Colonic mucosa (tissue), 4 donors: Measurements from ENCODE around the gene RAB18. TPM values are rescaled to one million over a fixed set of nuclear protein-coding genes. Genes with fewer than 3 reads are reported as not detected.

Experiments used
- DNase-seq: peaks from one replicate; pipeline ENCODE4 v3.0.0-alpha.2; 2020
- H3K27ac ChIP-seq: fragments of 200-600 bp; one replicate; pipeline ENCODE4 v1.8.0; 2021
- H3K27me3 ChIP-seq: fragments of 200-600 bp; one replicate; pipeline ENCODE4 v1.8.0; 2021
- H3K36me3 ChIP-seq: fragments of 200-600 bp; one replicate; pipeline ENCODE4 v1.8.0; 2021
- H3K4me1 ChIP-seq: fragments of 200-600 bp; one replicate; pipeline ENCODE4 v1.8.0; 2021; ENCODE audit warnings: mild to moderate bottlenecking
- H3K4me3 ChIP-seq: fragments of 200-600 bp; one replicate; pipeline ENCODE4 v1.8.0; 2021
- H3K9ac ChIP-seq, 2 donors: one replicate each; pipeline ENCODE4 v1.7.0; 2013; ENCODE audit warnings: control low read depth in 2 of 2, low read depth in 2 of 2, low read length in 2 of 2
- H3K9me3 ChIP-seq: fragments of 200-600 bp; one replicate; pipeline ENCODE4 v1.8.0; 2021
- CTCF ChIP-seq: fragments of 200-600 bp; IDR thresholded peaks from one replicate; pipeline ENCODE4 v1.8.0; 2022; ENCODE audit warnings: antibody characterized with exemption, mild to moderate bottlenecking
- intact Hi-C: fragments of 100-400 bp; cut with DNase I; formaldehyde crosslinking; loops from one replicate; pipeline ENCODE4 v1.14.1; 2022
- total RNA-seq, 2 donors: library from RNA; stranded (reverse); fragmentation: NEBNext Ultra II Directional in 1 of 2; extraction: Animal tissue kit (Norgen Biotek cat#: 25700) in 1 of 2; gene quantifications; one replicate each; pipeline ENCODE4 v1.2.1, GENCODE V29; 2021
- donor health status: healthy.
- donor health status: DM: no; HTN: no; CAD: no.
- donor health status: DM: no; HTN: no; CAD: no.

Gene RAB18
- total RNA-seq, 2 donors from 2014 or later = 79.2 to 114 TPM

- no peak for DNase-seq
- no peak overlapping the region for H3K27ac ChIP-seq
- no peak overlapping the region for H3K4me3 ChIP-seq
- H3K9ac ChIP-seq = no peak overlapping the region
- no peaks in the 10 kb centered on the region for H3K9me3 ChIP-seq
- H3K36me3 ChIP-seq = no peaks in the 10 kb centered on the region
- no peaks in the 10 kb centered on the region for H3K4me1 ChIP-seq
- H3K27me3 ChIP-seq = no peaks in the 10 kb centered on the region
- intact Hi-C loops = no loop called here
- TF ChIP-seq CTCF = no peak
Measured at GRCh38 chr10:27514243-27514642, 10.1 kb downstream of the RAB18 start.

- no peak overlapping the region for H3K9ac ChIP-seq
- H3K9me3 ChIP-seq = no peaks in the 10 kb centered on the region
- no peak for DNase-seq
- intact Hi-C loops = no loop called here
- no peak overlapping the region for H3K4me3 ChIP-seq
- H3K27ac ChIP-seq = no peak overlapping the region
- no peaks in the 10 kb centered on the region for H3K27me3 ChIP-seq
- no peaks in the 10 kb centered on the region for H3K4me1 ChIP-seq
- H3K36me3 ChIP-seq = no peaks in the 10 kb centered on the region
- TF ChIP-seq CTCF = no peak
Measured at GRCh38 chr10:27518261-27518660, 14.2 kb downstream of the RAB18 start.

DNA sequence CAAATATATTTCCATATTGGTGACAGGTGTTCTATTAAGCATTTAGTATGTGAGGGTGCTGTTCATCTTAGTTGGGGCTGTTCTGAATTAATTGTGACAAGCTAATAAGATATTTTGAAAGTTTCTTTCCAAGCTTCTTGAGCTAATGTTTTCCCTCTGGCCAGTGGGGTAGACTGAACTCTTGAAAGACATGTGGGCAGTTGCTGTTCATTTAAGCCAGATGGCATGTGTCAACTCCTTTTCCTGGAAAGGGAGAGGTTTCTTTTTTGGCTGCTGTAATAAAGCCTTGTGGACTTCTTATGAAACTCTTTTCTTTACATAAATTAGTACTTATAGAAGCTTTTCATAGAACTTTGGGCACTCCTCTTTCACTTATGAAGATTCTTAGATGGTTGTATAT lies 21.7 kb downstream of the RAB18 start:
- no peak overlapping the region for H3K9ac ChIP-seq
- no peaks in the 10 kb centered on the region for H3K9me3 ChIP-seq
- no peaks in the 10 kb centered on the region for H3K4me1 ChIP-seq
- intact Hi-C loops = no loop called here
- no peaks in the 10 kb centered on the region for H3K27me3 ChIP-seq
- TF ChIP-seq CTCF = no peak
- no peak overlapping the region for H3K4me3 ChIP-seq
- no peaks in the 10 kb centered on the region for H3K36me3 ChIP-seq
- DNase-seq = no peak
- H3K27ac ChIP-seq = no peak overlapping the region

GRCh38 chr10:27526242-27526641 lies 22.1 kb downstream of the RAB18 start:
- TF ChIP-seq CTCF = no peak
- Histone ChIP-seq H3K9ac (no peak overlapping the region), H3K4me1 (no peaks in the 10 kb centered on the region), H3K27ac (no peak overlapping the region), H3K9me3 (no peaks in the 10 kb centered on the region), H3K4me3 (no peak overlapping the region), H3K36me3 (no peaks in the 10 kb centered on the region), H3K27me3 (no peaks in the 10 kb centered on the region)
- intact Hi-C loops = no loop called here
- DNase-seq = no peak

DNA sequence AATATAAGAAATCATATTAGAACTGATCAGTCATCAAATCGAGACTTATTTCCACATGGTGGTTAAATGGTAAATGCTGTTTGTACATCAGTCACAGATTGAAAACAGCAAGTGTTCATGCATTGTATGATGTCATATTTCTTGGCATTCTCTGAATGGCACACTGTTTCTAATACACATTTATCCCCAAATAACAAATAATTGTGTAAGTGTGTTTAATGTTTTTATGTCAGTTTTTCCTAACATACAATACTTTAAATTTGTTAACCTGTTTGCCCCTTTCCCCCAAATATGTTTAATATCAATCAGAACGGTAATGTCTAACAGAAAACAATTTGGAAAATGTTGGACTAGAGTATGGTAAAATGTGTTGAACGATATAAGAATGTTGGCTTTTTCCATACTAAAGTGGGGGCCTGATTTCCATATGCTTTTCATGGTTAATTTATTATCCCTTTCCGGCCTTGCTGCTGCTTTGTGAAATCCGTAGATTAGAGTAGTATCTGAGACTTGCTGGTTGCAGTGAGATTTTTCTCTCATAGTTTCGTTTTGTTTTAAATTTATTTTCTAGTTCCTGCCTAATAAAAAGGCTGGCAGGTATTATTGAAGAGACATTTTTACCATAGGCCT lies 23.7 kb downstream of the RAB18 start:
- Histone ChIP-seq H3K27me3 (no peaks in the 10 kb centered on the region), H3K27ac (no peak overlapping the region), H3K36me3 (no peaks in the 10 kb centered on the region), H3K9me3 (no peaks in the 10 kb centered on the region), H3K9ac (no peak overlapping the region), H3K4me1 (no peaks in the 10 kb centered on the region), H3K4me3 (no peak overlapping the region)
- TF ChIP-seq CTCF = no peak
- intact Hi-C loops = no loop called here
- no peak for DNase-seq
